HG02970 (cell line): ENCODE results near the gene IL1RAPL2.

Source experiments
- ATAC-seq: cut with Tn5 transposase; IDR thresholded peaks from one replicate; pipeline ENCODE4 v1.9.1; 2021; ENCODE audit warnings: mild to moderate bottlenecking, moderate library complexity, moderate number of reproducible peaks; ENCODE audit not compliant: unreplicated experiment, low FRiP score

IL1RAPL2 gene

GRCh38 chrX:105349476-105349875, 783.5 kb downstream of the IL1RAPL2 start:
- ATAC-seq: no peak

- ATAC-seq: no peak
These were observed 809.8 kb downstream of the IL1RAPL2 start for GRCh38 chrX:105375816-105376215.

- no peak for ATAC-seq
These were observed 858.7 kb downstream of the IL1RAPL2 start for GRCh38 chrX:105424729-105425128.

- no peak for ATAC-seq
These were observed 885.4 kb downstream of the IL1RAPL2 start for GRCh38 chrX:105451401-105451800.

- ATAC-seq: no peak
These were observed 892.8 kb downstream of the IL1RAPL2 start for GRCh38 chrX:105458846-105459245.

GRCh38 chrX:105460376-105460775, 894.4 kb downstream of the IL1RAPL2 start:
- no peak for ATAC-seq

GRCh38 chrX:105461016-105461415, 895.0 kb downstream of the IL1RAPL2 start:
- no peak for ATAC-seq

- no peak for ATAC-seq
These were observed 896.2 kb downstream of the IL1RAPL2 start for GRCh38 chrX:105462186-105462585.

GRCh38 chrX:105463473-105463872, 897.5 kb downstream of the IL1RAPL2 start:
- no peak for ATAC-seq

- no peak for ATAC-seq
These were observed 898.6 kb downstream of the IL1RAPL2 start for GRCh38 chrX:105464618-105465017.

- ATAC-seq: no peak
These were observed 902.7 kb downstream of the IL1RAPL2 start for GRCh38 chrX:105468741-105469140.

- no peak for ATAC-seq
These were observed 905.6 kb downstream of the IL1RAPL2 start for GRCh38 chrX:105471597-105471996.

GRCh38 chrX:105475801-105476200, 909.8 kb downstream of the IL1RAPL2 start:
- ATAC-seq: no peak

- no peak for ATAC-seq
These were observed 911.4 kb downstream of the IL1RAPL2 start for GRCh38 chrX:105477351-105477750.

- ATAC-seq: no peak
These were observed 914.8 kb downstream of the IL1RAPL2 start for GRCh38 chrX:105480646-105481310.

- ATAC-seq: no peak
These were observed 917.0 kb downstream of the IL1RAPL2 start for GRCh38 chrX:105483011-105483410.

GRCh38 chrX:105488716-105489115, 922.7 kb downstream of the IL1RAPL2 start:
- no peak for ATAC-seq

- ATAC-seq: no peak
These were observed 929.4 kb downstream of the IL1RAPL2 start for GRCh38 chrX:105495376-105495775.

- no peak for ATAC-seq
These were observed 936.3 kb downstream of the IL1RAPL2 start for GRCh38 chrX:105502336-105502735.

- no peak for ATAC-seq
These were observed 949.6 kb downstream of the IL1RAPL2 start for GRCh38 chrX:105515561-105515960.

- no peak for ATAC-seq
These were observed 960.4 kb downstream of the IL1RAPL2 start for GRCh38 chrX:105526431-105526830.

- no peak for ATAC-seq
These were observed 961.8 kb downstream of the IL1RAPL2 start for GRCh38 chrX:105527759-105528158.

- ATAC-seq: no peak
These were observed 968.0 kb downstream of the IL1RAPL2 start for GRCh38 chrX:105533951-105534350.
